ENCODE measurements around the gene PPARA.
A peak's percentile ranks its signal among the peaks of the same experiment; 100 is the strongest.

The PPARA gene

GRCh38 chr22:46162771-46163556 lies 12.6 kb downstream of the PPARA start:
- no peak for TF ChIP-seq CTCF (conservative IDR thresholded peaks at IDR 0.05)
- peak overlapping the region; percentile 53 for H3K27ac ChIP-seq

DNA sequence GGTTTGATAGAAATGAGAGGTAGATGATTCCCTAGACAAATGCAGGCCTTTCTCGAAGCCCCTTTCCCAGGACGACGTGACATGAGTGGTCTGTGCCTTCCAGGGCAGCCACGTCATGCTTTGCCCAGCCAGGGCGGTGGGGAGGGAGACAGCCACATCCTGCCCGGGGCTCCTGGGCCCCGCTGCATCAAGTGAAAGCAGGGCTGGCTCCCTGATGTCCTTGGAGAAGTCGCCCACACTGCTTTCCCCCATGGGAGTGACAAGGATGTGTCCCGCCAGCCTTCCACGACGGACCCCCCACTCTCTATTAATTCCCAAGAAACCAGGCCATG lies 13.2 kb downstream of the PPARA start:
- H3K27ac ChIP-seq, result peak overlapping the region; percentile 53

GRCh38 chr22:46165977-46166376 lies 15.7 kb downstream of the PPARA start:
- TF ChIP-seq CTCF (conservative IDR thresholded peaks at IDR 0.05), result no peak

More for the DNA sequence above, 13.2 kb downstream of the PPARA start:
- TF ChIP-seq CTCF (conservative IDR thresholded peaks at IDR 0.05), result no peak

GRCh38 chr22:46169628-46170027 lies 19.3 kb downstream of the PPARA start:
- H3K27ac ChIP-seq, result no peak overlapping the region
- TF ChIP-seq CTCF (conservative IDR thresholded peaks at IDR 0.05), result no peak

More at GRCh38 chr22:46165977-46166376, 15.7 kb downstream of the PPARA start:
- H3K27ac ChIP-seq, result no peak overlapping the region

- no peak for TF ChIP-seq CTCF (conservative IDR thresholded peaks at IDR 0.05)
- no peak overlapping the region for H3K27ac ChIP-seq
Observed at GRCh38 chr22:46171940-46172339, 21.6 kb downstream of the PPARA start.

GRCh38 chr22:46172522-46173110 lies 22.3 kb downstream of the PPARA start:
- TF ChIP-seq CTCF (conservative IDR thresholded peaks at IDR 0.05), result no peak
- no peak overlapping the region for H3K27ac ChIP-seq

- no peak for TF ChIP-seq CTCF (conservative IDR thresholded peaks at IDR 0.05)
Observed at GRCh38 chr22:46173152-46173551, 22.8 kb downstream of the PPARA start.

More at GRCh38 chr22:46173152-46173551, 22.8 kb downstream of the PPARA start:
- H3K27ac ChIP-seq, result no peak overlapping the region
